ENCODE data around the gene MRPS23.

DNA sequence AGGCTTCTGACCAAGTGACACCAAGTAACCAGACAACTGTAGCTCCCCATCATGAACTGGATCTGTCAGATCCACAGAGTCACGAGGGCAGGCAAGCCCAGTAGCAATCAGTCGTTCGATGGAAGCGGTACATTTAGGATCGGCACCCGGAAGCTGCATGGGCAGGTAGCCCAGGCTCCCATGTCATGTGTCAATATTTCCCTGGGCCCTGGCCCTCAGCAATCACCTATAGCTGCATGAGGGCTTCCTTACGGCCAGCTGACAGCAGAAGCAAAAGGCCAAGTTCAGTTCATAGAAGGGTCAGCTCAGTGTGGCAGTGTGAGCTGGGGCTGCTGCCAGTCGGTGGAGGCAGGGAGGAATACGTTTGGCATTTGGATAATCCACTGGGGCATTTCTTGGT lies 31.8 kb downstream of the MRPS23 start:
- TF ChIP-seq, protein P1, sequence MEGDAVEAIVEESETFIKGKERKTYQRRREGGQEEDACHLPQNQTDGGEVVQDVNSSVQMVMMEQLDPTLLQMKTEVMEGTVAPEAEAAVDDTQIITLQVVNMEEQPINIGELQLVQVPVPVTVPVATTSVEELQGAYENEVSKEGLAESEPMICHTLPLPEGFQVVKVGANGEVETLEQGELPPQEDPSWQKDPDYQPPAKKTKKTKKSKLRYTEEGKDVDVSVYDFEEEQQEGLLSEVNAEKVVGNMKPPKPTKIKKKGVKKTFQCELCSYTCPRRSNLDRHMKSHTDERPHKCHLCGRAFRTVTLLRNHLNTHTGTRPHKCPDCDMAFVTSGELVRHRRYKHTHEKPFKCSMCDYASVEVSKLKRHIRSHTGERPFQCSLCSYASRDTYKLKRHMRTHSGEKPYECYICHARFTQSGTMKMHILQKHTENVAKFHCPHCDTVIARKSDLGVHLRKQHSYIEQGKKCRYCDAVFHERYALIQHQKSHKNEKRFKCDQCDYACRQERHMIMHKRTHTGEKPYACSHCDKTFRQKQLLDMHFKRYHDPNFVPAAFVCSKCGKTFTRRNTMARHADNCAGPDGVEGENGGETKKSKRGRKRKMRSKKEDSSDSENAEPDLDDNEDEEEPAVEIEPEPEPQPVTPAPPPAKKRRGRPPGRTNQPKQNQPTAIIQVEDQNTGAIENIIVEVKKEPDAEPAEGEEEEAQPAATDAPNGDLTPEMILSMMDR (IDR thresholded peaks at IDR 0.05) = no peak
- TF ChIP-seq POLR2A (IDR thresholded peaks at IDR 0.05) = no peak

Measured in right lobe of liver (tissue), 4 donors.